Tibial nerve (tissue), 4 donors: ENCODE data around the gene LETM1. TPM values are rescaled to one million over a fixed set of nuclear protein-coding genes. Genes with fewer than 3 reads are reported as not detected.

Source experiments
- DNase-seq, 2 donors: peaks; one replicate each; pipeline ENCODE4 v3.0.0-alpha.2; 2019; ENCODE audit warnings: low spot score in 2 of 2
- H3K27ac ChIP-seq, 4 donors: fragments of 200-600 bp; sonication (generic) in 3 of 4; one replicate each; pipeline ENCODE4 v1.5.1; 2017 to 2019; ENCODE audit warnings: mild to moderate bottlenecking in 1 of 4
- H3K27me3 ChIP-seq, 2 donors: fragments of 200-600 bp; sonication (generic) in 1 of 2; one replicate each; pipeline versions ENCODE4 v1.5.1 to v1.6.0; 2017 to 2019
- H3K36me3 ChIP-seq, 3 donors: fragments of 200-600 bp; sonication (generic); one replicate each; pipeline ENCODE4 v1.5.1; 2018 to 2019
- H3K4me1 ChIP-seq, 4 donors: fragments of 200-600 bp; sonication (generic) in 3 of 4; one replicate each; pipeline ENCODE4 v1.5.1; 2017 to 2019
- H3K4me3 ChIP-seq, 4 donors: fragments of 200-600 bp; sonication (generic) in 3 of 4; one replicate each; pipeline ENCODE4 v1.5.1; 2017 to 2019; ENCODE audit warnings: mild to moderate bottlenecking in 1 of 4, moderate library complexity in 1 of 4
- H3K9me3 ChIP-seq, 4 donors: fragments of 200-600 bp; sonication (generic) in 3 of 4; one replicate each; pipeline ENCODE4 v1.5.1; 2017 to 2019
- CTCF ChIP-seq, 5 experiments: fragments of 200-600 bp in 3 of 5; fragments of 450-650 bp in 2 of 5; sonication (generic) in 3 of 5; IDR thresholded peaks; one replicate each; pipeline ENCODE4 v1.5.1; 2016 to 2019; ENCODE audit warnings: antibody characterized with exemption in 5 of 5, mild to moderate bottlenecking in 3 of 5, moderate library complexity in 2 of 5
- EP300 ChIP-seq, 2 donors: sonication (generic); formaldehyde crosslinking; IDR thresholded peaks; one replicate each; pipeline ENCODE4 v1.6.1; 2017; ENCODE audit warnings: antibody characterized with exemption in 2 of 2, mild to moderate bottlenecking in 1 of 2
- POLR2A ChIP-seq, 2 donors: fragments of 450-650 bp; IDR thresholded peaks; one replicate each; pipeline ENCODE4 v1.6.1; 2017; ENCODE audit warnings: antibody characterized with exemption in 2 of 2, mild to moderate bottlenecking in 2 of 2, moderate library complexity in 2 of 2
- WGBS, 2 donors: methylation state at CpG; one replicate each; pipeline ENCODE4 v1.1.5; 2018; 5-methylcytosine and 5-hydroxymethylcytosine counted together
- total RNA-seq, 4 donors: library from RNA; depleted of rRNA; stranded (reverse); fragments of >200 nt; gene quantifications; one replicate each; pipeline ENCODE4 v1.1.0, GENCODE V29; 2016

Gene LETM1
- total RNA-seq, 4 donors from 2014 or later, result 53.5 to 85.5 (median 68.6) TPM

- H3K27ac ChIP-seq, result no peak overlapping the region
- no peak for DNase-seq
- 46 to 50% methylated on average over 9 to 19 of the region's 29 CpGs for WGBS, 2 donors
- no peak for TF ChIP-seq EP300 (IDR thresholded peaks at IDR 0.05)
- no peak for TF ChIP-seq CTCF (IDR thresholded peaks at IDR 0.05)
- TF ChIP-seq POLR2A (IDR thresholded peaks at IDR 0.05), result no peak
- no peaks in the 10 kb centered on the region for H3K9me3 ChIP-seq
- H3K4me1 ChIP-seq, result peaks cover 0 to 34% (median 9%) of the 10 kb centered on the region in 4 donors
- no peaks in the 10 kb centered on the region for H3K36me3 ChIP-seq
- peak overlapping the region in 1 of 4 donors; percentile 61 for H3K4me3 ChIP-seq
- H3K27me3 ChIP-seq, result peaks cover 0 to 39% of the 10 kb centered on the region in 2 donors
Measured at GRCh38 chr4:1792158-1792831, 63.7 kb downstream of the LETM1 start.

- Histone ChIP-seq H3K27me3 (peaks cover 0 to 16% of the 10 kb centered on the region in 2 donors), H3K27ac (no peak overlapping the region), H3K36me3 (no peaks in the 10 kb centered on the region), H3K4me1 (peaks cover 0 to 37% (median 6%) of the 10 kb centered on the region in 4 donors), H3K4me3 (no peak overlapping the region), H3K9me3 (no peaks in the 10 kb centered on the region)
- WGBS, 2 donors, result 93% methylated on average over 9 to 10 of the region's 10 CpGs
- DNase-seq, result no peak
- no peak for TF ChIP-seq CTCF (IDR thresholded peaks at IDR 0.05)
- TF ChIP-seq EP300 (IDR thresholded peaks at IDR 0.05), result no peak
- no peak for TF ChIP-seq POLR2A (IDR thresholded peaks at IDR 0.05)
Measured at GRCh38 chr4:1790005-1790404, 66.0 kb downstream of the LETM1 start.

GRCh38 chr4:1789552-1789951 is 66.4 kb downstream of the LETM1 start:
- no peak for TF ChIP-seq POLR2A (IDR thresholded peaks at IDR 0.05)
- no peak for TF ChIP-seq EP300 (IDR thresholded peaks at IDR 0.05)
- TF ChIP-seq CTCF (IDR thresholded peaks at IDR 0.05), result no peak
- WGBS, 2 donors, result 86 to 93% methylated on average over 20 to 21 of the region's 21 CpGs
- H3K27ac ChIP-seq, result no peak overlapping the region

GRCh38 chr4:1788254-1788973 is 67.5 kb downstream of the LETM1 start:
- no peak for DNase-seq
- Histone ChIP-seq H3K27me3 (peaks cover 0 to 7% of the 10 kb centered on the region in 2 donors), H3K4me1 (peaks cover 0 to 28% (median 0%) of the 10 kb centered on the region in 4 donors), H3K27ac (no peak overlapping the region), H3K9me3 (no peaks in the 10 kb centered on the region), H3K4me3 (no peak overlapping the region), H3K36me3 (no peaks in the 10 kb centered on the region)
- WGBS, 2 donors, result 50 to 58% methylated on average over 10 to 13 of the region's 13 CpGs
- TF ChIP-seq CTCF (IDR thresholded peaks at IDR 0.05) (no peak), EP300 (IDR thresholded peaks at IDR 0.05) (no peak), POLR2A (IDR thresholded peaks at IDR 0.05) (no peak)

More at GRCh38 chr4:1789552-1789951, 66.4 kb downstream of the LETM1 start:
- Histone ChIP-seq H3K4me3 (no peak overlapping the region), H3K4me1 (peaks cover 0 to 37% (median 4%) of the 10 kb centered on the region in 4 donors), H3K9me3 (no peaks in the 10 kb centered on the region), H3K36me3 (no peaks in the 10 kb centered on the region), H3K27me3 (peaks cover 0 to 14% of the 10 kb centered on the region in 2 donors)
- DNase-seq, result no peak
